ENCODE data around the gene GATD1. TPM values are rescaled to one million over a fixed set of nuclear protein-coding genes. Genes with fewer than 3 reads are reported as not detected.

Gene GATD1
- total RNA-seq, 1 donor from 2014 or later: 19.3 TPM

GRCh38 chr11:779955-780532, 2.8 kb upstream of the GATD1 start:
- no peak for DNase-seq (ENCODE audit: low read depth in 2 of 2)

DNA sequence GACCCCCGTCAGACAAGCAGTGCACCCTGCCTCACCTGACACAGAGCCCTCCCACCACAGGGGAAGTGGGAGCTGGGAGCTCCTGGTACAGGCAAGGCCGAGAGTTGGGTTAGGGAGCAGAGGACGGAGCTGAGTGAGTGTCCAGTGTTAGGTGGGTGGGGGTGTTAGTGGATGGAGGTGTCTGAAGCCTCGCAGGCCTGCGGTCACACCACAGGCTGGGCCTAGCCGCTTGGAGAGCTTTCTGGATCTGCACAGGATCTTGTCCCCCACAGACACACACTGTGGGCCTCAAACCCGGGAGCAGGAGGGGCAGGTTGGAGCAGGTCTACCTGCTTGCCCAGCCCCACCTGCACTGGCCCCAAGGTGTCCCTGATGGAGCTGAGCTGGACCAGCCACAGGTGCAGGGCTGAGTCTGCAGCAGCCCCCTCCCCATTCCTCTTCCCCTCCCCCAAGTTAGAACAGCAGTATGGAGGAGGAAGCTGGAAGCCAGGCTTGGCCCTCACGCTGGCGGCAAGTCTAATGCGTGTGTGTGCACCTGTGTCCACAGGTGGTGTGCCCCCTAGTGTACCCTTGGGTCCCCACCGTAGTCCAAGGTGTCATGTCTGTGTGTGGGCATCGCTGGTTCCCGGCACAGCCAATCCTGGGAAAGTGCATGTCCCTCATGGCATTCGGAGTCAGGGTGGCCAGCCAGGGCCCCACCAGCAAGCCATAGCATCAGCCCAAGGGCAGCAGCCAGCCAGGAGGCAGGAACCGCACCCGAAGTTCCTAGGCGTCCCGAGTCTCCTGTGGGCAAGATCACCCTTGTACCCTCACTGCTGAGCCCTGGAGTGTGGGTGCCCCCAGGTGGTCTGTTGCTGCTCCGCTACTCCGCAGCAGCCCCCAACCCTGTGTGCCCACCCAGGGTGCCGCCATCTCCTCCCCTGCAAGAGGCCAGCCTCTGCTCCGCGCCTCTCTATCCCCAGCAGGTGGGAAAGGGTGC, 2.0 kb upstream of the GATD1 start:
- DNase-seq (ENCODE audit: low read depth in 2 of 2): no peak

DNA sequence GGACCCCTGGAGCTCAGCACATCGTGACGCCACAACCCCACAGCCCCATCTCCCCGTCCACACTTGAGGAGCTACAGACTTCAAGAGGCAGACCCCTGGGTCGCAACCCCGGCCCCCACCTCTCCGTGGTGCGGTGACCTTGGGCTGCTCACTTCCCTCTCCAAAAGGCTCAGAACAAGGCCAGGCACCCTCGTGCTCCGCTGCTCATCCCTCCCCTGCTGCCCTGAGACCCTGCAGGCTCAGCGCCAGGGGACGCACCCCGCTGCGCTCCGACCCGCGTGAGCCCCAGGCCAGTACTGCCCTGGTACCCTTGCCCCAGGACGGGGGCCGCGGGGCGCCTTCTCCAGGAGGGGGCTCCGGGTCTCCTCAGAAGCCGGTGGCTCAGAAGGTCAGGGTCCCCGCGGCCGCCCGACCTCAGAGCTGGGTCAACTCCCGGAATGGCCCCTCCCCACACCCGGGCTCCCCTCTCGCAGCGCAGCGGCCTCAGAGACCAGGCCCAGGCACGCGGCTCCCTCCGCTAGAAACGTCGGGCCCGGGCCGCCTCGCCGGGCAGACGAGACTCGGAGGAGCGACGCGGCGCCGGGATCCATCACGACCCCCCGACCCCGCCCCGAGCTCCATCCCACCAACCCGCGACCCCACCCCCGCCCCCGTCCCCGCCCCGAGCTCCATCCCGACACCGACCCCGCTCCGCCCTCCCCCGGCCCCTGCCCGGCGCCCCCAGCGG, 563 bp downstream of the GATD1 start:
- DNase-seq (ENCODE audit: low read depth in 2 of 2): peak in 1 of 2 donors; percentile 40

- DNase-seq (ENCODE audit: low read depth in 2 of 2): no peak
Observed at GRCh38 chr11:776263-776560, 1.1 kb downstream of the GATD1 start.

DNA sequence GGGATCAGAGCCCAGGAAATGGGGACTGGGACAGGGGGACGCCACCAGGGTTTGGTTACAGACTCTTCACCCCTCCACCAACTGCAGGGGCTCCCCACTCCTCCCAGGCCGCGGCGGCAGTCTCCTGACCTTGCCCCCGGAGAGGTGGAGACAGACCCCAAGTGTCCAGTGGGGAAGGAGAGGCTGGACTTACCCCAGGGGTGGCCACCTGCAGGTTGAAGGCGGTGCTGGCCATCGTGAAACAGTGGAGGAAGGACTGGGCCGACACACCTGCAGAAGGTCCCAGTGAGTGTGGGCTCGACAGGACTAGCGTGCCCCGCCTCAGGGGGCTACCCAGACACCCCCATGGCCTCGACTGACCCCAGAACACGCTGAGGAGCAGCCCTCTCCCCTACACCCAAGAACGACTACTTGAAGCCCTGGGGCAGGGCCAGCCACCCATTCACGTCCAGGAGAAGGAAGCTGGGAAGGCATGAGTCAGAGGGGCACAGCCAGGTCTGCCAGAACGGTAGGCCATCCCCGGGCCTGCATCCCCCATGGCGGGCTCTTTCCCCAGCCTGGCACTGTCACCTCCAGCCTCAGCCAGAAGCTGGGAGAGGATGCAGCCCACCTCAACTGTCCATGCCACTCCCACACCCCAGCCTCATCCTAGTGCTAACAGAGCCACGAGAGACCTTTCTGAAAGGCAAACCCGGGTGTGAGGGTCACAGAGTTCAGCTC, 2.3 kb downstream of the GATD1 start:
- DNase-seq (ENCODE audit: low read depth in 2 of 2): peak in 1 of 2 donors; percentile 48

GRCh38 chr11:773830-774229, 3.5 kb downstream of the GATD1 start:
- DNase-seq (ENCODE audit: low read depth in 2 of 2): no peak

DNA sequence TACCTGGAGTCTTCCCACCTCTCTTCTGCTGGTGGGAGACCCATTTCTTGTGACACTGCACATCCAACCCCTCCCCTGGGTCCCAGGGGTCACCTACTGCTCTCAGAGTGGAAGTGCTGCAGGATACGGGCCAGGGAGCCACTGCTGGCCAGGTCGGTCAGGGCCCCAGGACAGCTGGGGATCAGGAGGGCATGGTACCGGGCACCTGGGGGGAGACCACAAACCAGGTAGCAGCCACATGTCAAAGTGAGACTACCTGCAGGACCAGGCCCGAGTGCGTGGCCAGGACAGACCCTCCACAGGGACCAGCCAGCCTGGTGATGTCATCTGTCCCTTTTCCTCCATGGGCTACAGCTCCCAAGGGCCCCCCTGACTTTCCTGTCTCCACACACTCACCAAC, 3.9 kb downstream of the GATD1 start:
- no peak for DNase-seq (ENCODE audit: low read depth in 2 of 2)

- no peak for DNase-seq (ENCODE audit: low read depth in 2 of 2)
Observed at GRCh38 chr11:772429-773390, 4.6 kb downstream of the GATD1 start.

- no peak for DNase-seq (ENCODE audit: low read depth in 2 of 2)
Observed at GRCh38 chr11:771617-772204, 5.6 kb downstream of the GATD1 start.

DNA sequence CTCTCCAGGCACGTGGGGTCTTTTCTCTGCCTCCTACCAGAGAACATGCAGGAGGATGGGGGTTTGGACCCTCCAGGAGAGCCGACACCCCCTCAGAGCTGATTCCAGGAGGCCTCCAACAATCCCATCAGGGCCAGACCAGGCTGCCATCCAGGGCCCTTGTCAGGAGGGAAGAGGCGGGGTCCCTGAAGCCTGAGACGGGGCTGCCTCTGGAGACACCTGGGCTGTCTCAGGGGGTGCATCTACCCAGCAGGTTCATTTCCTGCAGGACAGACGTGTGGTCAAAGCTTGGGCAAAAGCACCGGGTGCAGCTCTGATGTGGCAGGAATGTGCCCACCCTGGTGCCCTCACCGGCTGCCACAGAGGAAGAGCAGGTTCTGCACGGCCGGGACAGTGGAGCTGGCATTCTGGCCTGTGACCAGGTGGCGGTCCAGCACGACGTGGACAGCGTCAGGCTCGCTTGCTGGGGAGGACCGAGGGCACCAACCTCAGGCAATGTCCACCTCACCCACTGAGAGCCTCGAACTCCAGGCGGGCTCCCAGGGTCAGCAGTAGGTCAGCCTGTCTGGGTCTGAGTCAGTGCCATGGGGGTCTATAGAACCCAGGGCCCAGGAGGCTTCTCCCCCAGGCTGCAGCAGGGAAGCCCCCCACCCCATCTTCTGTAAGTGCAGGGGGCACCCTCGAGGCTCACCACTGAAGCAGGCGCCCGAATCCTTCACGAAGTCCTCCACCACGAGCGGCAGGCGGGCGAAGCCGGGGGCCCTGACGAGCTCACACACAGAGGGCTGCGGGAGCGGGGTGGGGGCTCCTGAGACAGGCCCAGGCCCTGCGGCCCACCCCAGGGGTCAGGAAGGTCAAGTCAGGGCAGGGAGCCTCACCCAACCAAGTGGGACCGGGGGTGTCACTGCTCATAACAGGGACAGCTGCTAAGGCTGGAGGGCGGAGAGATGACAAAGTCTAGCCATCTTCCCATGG, 6.4 kb downstream of the GATD1 start:
- no peak for DNase-seq (ENCODE audit: low read depth in 2 of 2)

DNA sequence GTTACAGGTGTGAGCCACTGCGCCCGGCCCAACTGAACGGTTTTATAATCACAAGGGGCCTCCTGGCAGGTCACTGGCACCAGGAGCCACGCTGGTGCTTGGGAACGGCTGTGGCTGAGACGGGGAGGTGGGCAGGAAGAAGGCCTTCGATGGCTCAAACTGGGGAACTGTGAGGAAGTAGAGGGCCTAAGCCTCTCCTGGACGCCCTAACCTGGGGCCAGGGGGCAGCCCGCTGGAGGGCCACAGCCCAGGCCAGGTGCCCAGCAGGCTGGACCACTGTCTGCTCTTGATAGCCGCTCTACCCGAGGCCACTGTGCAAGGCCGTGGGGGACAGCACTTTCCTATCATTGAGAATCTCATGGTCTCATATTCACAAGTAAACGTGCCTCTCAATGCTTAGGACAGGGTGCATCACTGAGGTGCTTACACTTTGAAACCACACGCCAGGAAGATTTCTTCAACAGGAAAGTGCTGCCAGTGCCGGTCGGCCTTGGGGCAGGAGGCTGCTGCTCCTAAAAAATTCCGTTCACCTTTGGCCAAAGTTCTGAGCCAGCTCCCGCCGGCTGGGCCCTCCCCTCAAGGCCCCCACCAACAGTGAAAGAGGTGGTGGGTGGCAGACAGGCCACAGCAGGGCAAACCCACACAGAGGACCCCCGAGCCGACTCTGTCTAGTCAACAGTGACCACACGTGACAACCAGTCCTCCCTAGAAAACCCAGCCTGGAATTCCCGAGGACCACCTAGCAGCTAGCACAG, 7.2 kb downstream of the GATD1 start:
- no peak for DNase-seq (ENCODE audit: low read depth in 2 of 2)

GRCh38 chr11:767238-767637, 10.0 kb downstream of the GATD1 start:
- no peak for DNase-seq (ENCODE audit: low read depth in 2 of 2)

DNA sequence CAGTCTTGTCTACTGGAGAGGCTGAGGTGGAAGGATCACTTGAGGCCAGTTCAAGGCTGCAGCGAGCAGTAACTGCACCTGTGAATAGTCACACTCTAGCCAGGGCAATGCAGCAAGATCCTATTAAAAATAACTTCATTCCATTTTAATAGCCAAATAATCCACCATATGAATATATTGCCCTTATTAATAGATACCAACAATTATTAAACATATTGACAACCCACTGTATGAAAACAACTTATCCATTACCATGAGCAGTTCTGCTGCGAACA, 10.4 kb downstream of the GATD1 start:
- no peak for DNase-seq (ENCODE audit: low read depth in 2 of 2)

DNA sequence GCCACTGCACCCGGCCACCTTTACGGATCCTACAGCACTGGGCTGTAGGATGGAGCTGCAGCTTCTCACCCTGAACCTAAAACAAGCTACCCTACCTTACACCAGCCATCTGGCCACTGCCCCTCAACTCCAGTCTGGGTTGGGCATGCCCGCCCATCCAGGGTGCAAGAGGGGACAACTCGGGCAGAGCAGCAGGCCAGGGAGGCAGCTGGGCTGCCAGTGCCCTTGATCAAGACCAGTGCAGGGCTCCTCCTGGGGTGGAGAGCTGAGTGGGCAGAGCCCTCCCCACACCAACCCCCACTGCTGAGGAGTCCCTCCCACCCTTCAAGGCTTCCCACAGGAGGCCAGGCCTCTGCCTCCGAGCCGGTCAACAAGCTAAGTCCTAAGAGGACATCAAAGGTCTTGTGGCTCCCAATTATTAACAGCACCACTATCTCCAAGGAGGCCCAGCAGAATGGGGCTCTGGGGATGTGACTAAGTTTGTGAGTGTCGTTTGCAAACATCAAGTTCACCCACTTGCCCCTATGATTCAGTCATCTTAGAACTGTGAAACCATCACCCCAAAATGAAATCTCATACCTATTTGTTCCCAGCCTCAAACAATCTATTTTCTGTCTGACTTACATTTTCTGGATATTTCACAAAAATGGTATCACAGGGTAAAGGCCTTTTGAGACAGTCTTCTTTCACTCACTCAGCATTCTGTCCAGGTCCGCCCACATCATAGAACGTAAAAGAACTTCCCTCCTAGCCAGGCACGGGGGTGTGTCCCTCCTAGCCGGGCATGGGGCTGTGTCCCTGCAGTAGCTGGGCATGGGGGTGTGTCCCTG, 11.0 kb downstream of the GATD1 start:
- DNase-seq (ENCODE audit: low read depth in 2 of 2): no peak

DNA sequence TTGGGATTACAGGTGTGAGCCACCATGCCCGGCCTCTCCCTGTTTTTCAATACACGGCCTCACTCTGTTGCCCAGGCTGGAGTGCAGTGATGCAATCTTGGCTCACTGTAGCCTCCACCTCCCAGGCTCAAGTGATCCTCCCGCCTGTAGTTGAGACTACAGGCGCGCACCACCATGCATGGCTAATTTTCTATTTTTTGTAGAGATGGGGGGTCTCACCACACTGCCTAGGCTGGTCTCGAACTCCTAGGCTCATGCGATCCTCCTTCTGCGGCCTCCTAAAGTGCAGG, 11.5 kb downstream of the GATD1 start:
- no peak for DNase-seq (ENCODE audit: low read depth in 2 of 2)

DNA sequence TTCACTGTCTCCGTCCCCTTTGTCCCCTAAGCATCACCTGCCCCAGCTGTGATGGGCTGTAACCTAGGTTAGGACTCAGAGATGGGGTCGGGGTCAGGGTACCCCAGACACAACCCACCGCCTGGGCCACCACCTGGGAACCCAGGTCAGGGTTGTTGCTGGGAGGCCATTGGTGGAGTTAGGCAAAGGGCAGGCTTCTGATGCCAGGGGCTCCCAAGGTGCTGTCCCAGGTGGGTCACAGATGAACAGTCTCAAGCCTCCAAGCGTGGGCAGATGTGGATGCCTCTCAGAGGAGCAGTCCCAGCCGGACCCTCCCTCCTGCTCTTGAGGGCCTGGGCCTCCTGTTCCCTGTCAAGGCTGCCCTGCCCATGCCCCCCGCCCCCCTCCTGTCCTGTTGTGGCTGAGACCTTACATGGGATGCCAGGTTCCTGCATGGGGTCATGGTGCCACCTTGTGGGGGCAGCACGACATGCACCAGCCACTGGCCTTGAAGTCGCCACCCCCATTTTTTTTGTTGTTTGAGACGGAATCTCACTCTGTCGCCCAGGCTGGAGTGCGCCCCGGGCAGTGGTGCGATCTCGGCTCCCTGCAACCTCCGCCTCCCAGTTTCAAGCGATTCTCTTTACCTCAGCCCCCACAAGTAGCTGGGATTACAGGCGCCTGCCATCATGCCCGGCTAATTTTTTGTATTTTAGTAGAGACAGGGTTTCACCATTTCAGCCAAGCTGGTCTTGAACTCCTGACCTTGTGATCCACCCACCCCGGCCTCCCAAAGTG, 12.1 kb downstream of the GATD1 start:
- peak; percentile 29 to 53 for DNase-seq (ENCODE audit: low read depth in 2 of 2)
